Mucosa of descending colon (tissue), 3 donors: ENCODE results near the gene SPINK9. TPM values are rescaled to one million over a fixed set of nuclear protein-coding genes. Genes with fewer than 3 reads are reported as not detected.

Experiments
- ATAC-seq: fragments of 200-7000 bp; cut with Tn5 transposase; one replicate; pipeline ENCODE4 v1.9.1; 2020; ENCODE audit warnings: mild to moderate bottlenecking, moderate library complexity
- DNase-seq, 3 donors: peaks; one replicate each; pipeline ENCODE4 v3.0.0-alpha.2; 2020
- H3K36me3 ChIP-seq: fragments of 200-600 bp; one replicate; pipeline ENCODE4 v1.8.0; 2021; ENCODE audit warnings: low read depth, mild to moderate bottlenecking
- H3K4me1 ChIP-seq: fragments of 200-600 bp; one replicate; pipeline ENCODE4 v1.8.0; 2021; ENCODE audit warnings: low read depth, mild to moderate bottlenecking
- H3K4me3 ChIP-seq: fragments of 200-600 bp; one replicate; pipeline ENCODE4 v1.8.0; 2021; ENCODE audit warnings: mild to moderate bottlenecking
- H3K9me3 ChIP-seq: fragments of 200-600 bp; one replicate; pipeline ENCODE4 v1.8.0; 2021; ENCODE audit warnings: mild to moderate bottlenecking
- CTCF ChIP-seq: fragments of 200-600 bp; IDR thresholded peaks from one replicate; pipeline ENCODE4 v1.8.0; 2022; ENCODE audit warnings: antibody characterized with exemption, mild to moderate bottlenecking
- intact Hi-C, 2 donors: fragments of 100-400 bp; cut with DNase I in 1 of 2; cut with micrococcal nuclease in 1 of 2; formaldehyde crosslinking; loops; one replicate each; pipeline versions ENCODE4 v1.11.0 to v1.11.1; 2022; cut with DNase I, micrococcal nuclease
- total RNA-seq, 3 donors: library from RNA; stranded (reverse); fragmentation: NEBNext Ultra II Directional in 2 of 3; extraction: Animal tissue kit (Norgen Biotek cat#: 25700) in 2 of 3; gene quantifications; one replicate each; pipeline versions ENCODE4 v1.2.1 to v1.2.4, GENCODE V29; 2021 to 2023
- donor health status: DM: no; HTN: no; CAD: no; lungs with moderate emphysema.
- donor health status: DM: no; HTN: no; CAD: no.
- donor health status: DM: no; HTN: yes; CAD: no.

Gene SPINK9
- total RNA-seq, 3 donors from 2014 or later, result not detected

GRCh38 chr5:148347706-148348105 is 12.3 kb downstream of the SPINK9 start:
- Histone ChIP-seq H3K9me3 (no peaks in the 10 kb centered on the region), H3K4me1 (peaks cover 5% of the 10 kb centered on the region), H3K36me3 (no peaks in the 10 kb centered on the region), H3K4me3 (no peak overlapping the region)
- TF ChIP-seq CTCF, result no peak
- intact Hi-C loops, result no loop called here
- ATAC-seq (no peak), DNase-seq (no peak)

GRCh38 chr5:148352696-148353095 is 17.3 kb downstream of the SPINK9 start:
- Histone ChIP-seq H3K36me3 (no peaks in the 10 kb centered on the region), H3K9me3 (no peaks in the 10 kb centered on the region), H3K4me1 (no peaks in the 10 kb centered on the region), H3K4me3 (no peak overlapping the region)
- ATAC-seq (no peak), DNase-seq (no peak)
- intact Hi-C loops, result no loop called here
- TF ChIP-seq CTCF, result no peak

- DNase-seq, result no peak
- Histone ChIP-seq H3K4me1 (no peaks in the 10 kb centered on the region), H3K4me3 (no peak overlapping the region), H3K36me3 (no peaks in the 10 kb centered on the region), H3K9me3 (no peaks in the 10 kb centered on the region)
- no peak for TF ChIP-seq CTCF
- no peak for ATAC-seq
- intact Hi-C loops, result no loop called here
Observed at GRCh38 chr5:148353634-148354033, 18.3 kb downstream of the SPINK9 start.

GRCh38 chr5:148364343-148364742 is 29.0 kb downstream of the SPINK9 start:
- no peak overlapping the region for H3K4me3 ChIP-seq
- H3K36me3 ChIP-seq, result no peaks in the 10 kb centered on the region
- peaks cover 8% of the 10 kb centered on the region for H3K9me3 ChIP-seq
- intact Hi-C loops, result no loop called here
- no peak for ATAC-seq
- TF ChIP-seq CTCF, result no peak
- no peaks in the 10 kb centered on the region for H3K4me1 ChIP-seq
- no peak for DNase-seq

- ATAC-seq (no peak), DNase-seq (no peak)
- Histone ChIP-seq H3K9me3 (peaks cover 8% of the 10 kb centered on the region), H3K4me3 (no peak overlapping the region), H3K36me3 (no peaks in the 10 kb centered on the region), H3K4me1 (peaks cover 6% of the 10 kb centered on the region)
- intact Hi-C loops, result no loop called here
- TF ChIP-seq CTCF, result no peak
Observed at GRCh38 chr5:148368299-148368698, 32.9 kb downstream of the SPINK9 start.

GRCh38 chr5:148372166-148372725 is 36.9 kb downstream of the SPINK9 start:
- intact Hi-C loops, result loop anchor here (10.0 kb wide), 1 partner anchor 187 kb away; no protein-coding TSS in a partner anchor
- ATAC-seq (no peak), DNase-seq (no peak)
- no peak for TF ChIP-seq CTCF
- Histone ChIP-seq H3K36me3 (no peaks in the 10 kb centered on the region), H3K9me3 (peaks cover 8% of the 10 kb centered on the region), H3K4me1 (peaks cover 6% of the 10 kb centered on the region), H3K4me3 (no peak overlapping the region)
